HEK293 (cell line): Measurements from ENCODE around the gene NOL9.

ENCODE experiments used
- ZNF280D ChIP-seq: fragments of 450-650 bp; formaldehyde crosslinking; IDR thresholded peaks from 2 replicates; pipeline ENCODE4 v1.5.1; 2016; ENCODE audit warnings: missing biosample characterization, missing genetic modification characterization
- ZNF416 ChIP-seq: fragments of 450-650 bp; formaldehyde crosslinking; IDR thresholded peaks from 2 replicates; pipeline ENCODE4 v1.5.1; 2016; ENCODE audit warnings: missing biosample characterization, missing genetic modification characterization

GRCh38 chr1:6560267-6560666 lies 6.0 kb upstream of the NOL9 start:
- no peak for TF ChIP-seq ZNF416 (tag by site-specific recombination)
- TF ChIP-seq ZNF280D = no peak
